HCT116 (cell line): ENCODE data around the gene STARD4. TPM values are rescaled to one million over a fixed set of nuclear protein-coding genes. Genes with fewer than 3 reads are reported as not detected.

Source experiments
- ATAC-seq: fragments of 200-7000 bp; cut with Tn5 transposase; 2 replicates; pipeline ENCODE4 v1.9.1; 2020; ENCODE audit warnings: mild to moderate bottlenecking, moderate library complexity
- BruUV-seq: library from RNA; stranded (reverse); fragments of 400-500 nt; replicated peaks from 2 replicates; lab custom pipeline; 2021; lab: Mats Ljungman, UMichigan
- CTCF ChIA-PET: fragments of 300-600 bp; sonication (Branson Sonifier 250); formaldehyde crosslinking; loops from one replicate; lab custom pipeline; 2021; ENCODE audit warnings: antibody characterized with exemption; lab: Charles Lee
- POLR2A ChIA-PET: fragments of 300-600, 350-600 bp; sonication (Branson Sonifier 250); formaldehyde crosslinking; loops from one replicate; lab custom pipeline; 2021; ENCODE audit warnings: antibody characterized with exemption; lab: Charles Lee
- RAD21 ChIA-PET, 2 experiments: fragments of 300-600 bp; sonication (Branson Sonifier 250); formaldehyde crosslinking; loops; one replicate each; lab custom pipeline; 2023; ENCODE audit warnings: low total read pairs in 2 of 2; ENCODE audit not compliant: uncharacterized antibody in 2 of 2, unreplicated experiment in 2 of 2, low non-redundant PET in 1 of 2; lab: Charles Lee
- DNase-seq: peaks from one replicate; pipeline ENCODE4 v3.0.0-alpha.2; 2010; ENCODE audit warnings: low read depth, low spot score
- H2AFZ ChIP-seq: fragments of 200-600 bp; shearing (Covaris generic), sonication (generic); 2 replicates; pipeline ENCODE4 v1.6.1; 2017; ENCODE audit warnings: low read depth, mixed run types, mixed read lengths, antibody characterized with exemption, low read length; ENCODE audit not compliant: poor library complexity, severe bottlenecking
- H3K27ac ChIP-seq: 2 replicates; pipeline ENCODE4 v1.5.1; 2012; ENCODE audit warnings: low read depth, low read length
- H3K27me3 ChIP-seq: fragments of 200-600 bp; sonication (generic); 2 replicates; pipeline ENCODE4 v1.6.1; 2016; ENCODE audit warnings: mixed run types, low read length, mixed read lengths; ENCODE audit not compliant: insufficient read depth
- H3K36me3 ChIP-seq, 2 experiments: fragments of 200-500 bp in 1 of 2; fragments of 200-600 bp in 1 of 2; sonication (Bioruptor generic) in 1 of 2; sonication (generic) in 1 of 2; 2 replicates each; pipeline versions ENCODE4 v1.5.1 to v1.6.1; 2014 to 2016; ENCODE audit warnings: low read length in 2 of 2, inconsistent platforms in 1 of 2, mixed read lengths in 1 of 2, mixed run types in 1 of 2; ENCODE audit not compliant: insufficient read depth in 2 of 2, control insufficient read depth in 1 of 2
- H3K4me1 ChIP-seq, 2 experiments: fragments of 200-600 bp in 1 of 2; sonication (generic) in 1 of 2; 2 replicates each; pipeline versions ENCODE4 v1.5.1 to v1.6.1; 2012 to 2017; ENCODE audit warnings: low read length in 2 of 2, inconsistent platforms in 1 of 2, mild to moderate bottlenecking in 1 of 2, mixed read lengths in 1 of 2, mixed run types in 1 of 2, moderate library complexity in 1 of 2; ENCODE audit not compliant: insufficient read depth in 2 of 2, control insufficient read depth in 1 of 2
- H3K4me2 ChIP-seq: fragments of 200-600 bp; sonication (generic); 2 replicates; pipeline ENCODE4 v1.6.1; 2017; ENCODE audit warnings: mixed run types, low read length, mixed read lengths
- H3K4me3 ChIP-seq, 2 experiments: fragments of 200-600 bp in 1 of 2; sonication (generic) in 1 of 2; replicated peaks in 1 of 2; 2 replicates each; pipeline ENCODE4 v1.5.1; 2011 to 2016; ENCODE audit warnings: low read length in 2 of 2, control low read depth in 1 of 2, low read depth in 1 of 2, mild to moderate bottlenecking in 1 of 2, mixed read lengths in 1 of 2, mixed run types in 1 of 2
- H3K79me2 ChIP-seq: fragments of 200-600 bp; sonication (generic); 2 replicates; pipeline ENCODE4 v1.6.1; 2017; ENCODE audit warnings: mild to moderate bottlenecking, mixed run types, low read length, moderate library complexity, mixed read lengths; ENCODE audit not compliant: insufficient read depth
- H3K9ac ChIP-seq: fragments of 200-600 bp; sonication (generic); 2 replicates; pipeline ENCODE4 v1.6.1; 2016; ENCODE audit warnings: low read length, mixed read lengths
- H3K9me2 ChIP-seq: fragments of 200-600 bp; sonication (generic), shearing (Covaris generic); 2 replicates; pipeline ENCODE4 v1.6.1; 2017; ENCODE audit warnings: mixed run types, mild to moderate bottlenecking, moderate library complexity; ENCODE audit not compliant: insufficient read depth
- H3K9me3 ChIP-seq, 2 experiments: fragments of 200-500 bp in 1 of 2; fragments of 200-600 bp in 1 of 2; sonication (Bioruptor generic) in 1 of 2; sonication (generic) in 1 of 2; 2 replicates each; pipeline ENCODE4 v1.6.1; 2014 to 2017; ENCODE audit warnings: low read length in 2 of 2, mixed read lengths in 2 of 2, inconsistent platforms in 1 of 2, low read depth in 1 of 2, mild to moderate bottlenecking in 1 of 2, mixed run types in 1 of 2, moderate library complexity in 1 of 2; ENCODE audit not compliant: control insufficient read depth in 1 of 2, insufficient read depth in 1 of 2
- H4K20me1 ChIP-seq: fragments of 200-600 bp; sonication (generic), shearing (Covaris generic); 2 replicates; pipeline ENCODE4 v1.6.1; 2017; ENCODE audit warnings: mixed run types, mild to moderate bottlenecking, moderate library complexity; ENCODE audit not compliant: insufficient read depth
- CBX3 ChIP-seq: IDR thresholded peaks from 2 replicates; pipeline ENCODE4 v1.6.1; 2012; ENCODE audit warnings: low read depth
- EGR1 ChIP-seq: IDR thresholded peaks from 2 replicates; pipeline ENCODE4 v1.6.1; 2012; ENCODE audit warnings: low read depth
- ELF1 ChIP-seq: IDR thresholded peaks from 2 replicates; pipeline ENCODE4 v1.6.1; 2012; ENCODE audit warnings: low read depth, borderline replicate concordance
- EZH2 ChIP-seq: fragments of 200-600 bp; sonication (generic); IDR thresholded peaks from 2 replicates; pipeline ENCODE4 v1.6.1; 2017; ENCODE audit warnings: antibody characterized with exemption, mixed run types
- EZH2phosphoT487 ChIP-seq: fragments of 200-600 bp; IDR thresholded peaks from 2 replicates; pipeline ENCODE4 v1.6.1; 2018; ENCODE audit warnings: antibody characterized with exemption, borderline replicate concordance
- FOSL1 ChIP-seq: IDR thresholded peaks from 2 replicates; pipeline ENCODE4 v1.6.1; 2012; ENCODE audit warnings: low read depth
- JUND ChIP-seq: IDR thresholded peaks from 2 replicates; pipeline ENCODE4 v1.6.1; 2012
- POLR2A ChIP-seq: IDR thresholded peaks from 2 replicates; pipeline ENCODE4 v1.7.0; 2011; ENCODE audit warnings: borderline replicate concordance; ENCODE audit not compliant: insufficient read depth, insufficient read length; ENCODE audit errors: extremely low read depth
- POLR2AphosphoS5 ChIP-seq: IDR thresholded peaks from 2 replicates; pipeline ENCODE4 v1.6.1; 2011; ENCODE audit warnings: mild to moderate bottlenecking, low read depth, low read length, moderate library complexity
- SRF ChIP-seq: IDR thresholded peaks from 2 replicates; pipeline ENCODE4 v1.6.1; 2012; ENCODE audit warnings: low read depth
- TCF7L2 ChIP-seq: IDR thresholded peaks from 2 replicates; pipeline ENCODE4 v1.7.0; 2011; ENCODE audit warnings: borderline replicate concordance, inconsistent platforms; ENCODE audit not compliant: insufficient read depth, insufficient read length; ENCODE audit errors: extremely low read depth
- YY1 ChIP-seq: IDR thresholded peaks from 2 replicates; pipeline ENCODE4 v1.6.1; 2011; ENCODE audit warnings: low read length, low read depth, moderate library complexity, mild to moderate bottlenecking; ENCODE audit not compliant: insufficient replicate concordance; ENCODE audit errors: extremely low read depth
- ZFX ChIP-seq: fragments of 450-650 bp; IDR thresholded peaks from 2 replicates; pipeline ENCODE4 v1.6.1; 2017
- intact Hi-C: fragments of 100-400 bp; cut with micrococcal nuclease; formaldehyde crosslinking; loops from 2 replicates; pipeline ENCODE4 v1.10.0; 2022
- total RNA-seq: library from RNA; stranded (reverse); gene quantifications from one replicate; pipeline ENCODE4 v1.2.1, GENCODE V29; 2021; ENCODE audit not compliant: unreplicated experiment
- TF ChIP-seq, protein P1 (sequence below): IDR thresholded peaks from 2 replicates; pipeline ENCODE4 v1.6.1; 2011; ENCODE audit warnings: mild to moderate bottlenecking, low read length, moderate library complexity; ENCODE audit not compliant: insufficient replicate concordance; ENCODE audit errors: extremely low read depth
- TF ChIP-seq, protein P2 (sequence below): IDR thresholded peaks from 2 replicates; pipeline ENCODE4 v1.6.1; 2012; ENCODE audit warnings: low read depth
- TF ChIP-seq, protein P3 (sequence below): IDR thresholded peaks from 2 replicates; pipeline ENCODE4 v1.6.1; 2012

STARD4 gene
- total RNA-seq, 1 experiment from 2014 or later = 44.3 TPM

DNA sequence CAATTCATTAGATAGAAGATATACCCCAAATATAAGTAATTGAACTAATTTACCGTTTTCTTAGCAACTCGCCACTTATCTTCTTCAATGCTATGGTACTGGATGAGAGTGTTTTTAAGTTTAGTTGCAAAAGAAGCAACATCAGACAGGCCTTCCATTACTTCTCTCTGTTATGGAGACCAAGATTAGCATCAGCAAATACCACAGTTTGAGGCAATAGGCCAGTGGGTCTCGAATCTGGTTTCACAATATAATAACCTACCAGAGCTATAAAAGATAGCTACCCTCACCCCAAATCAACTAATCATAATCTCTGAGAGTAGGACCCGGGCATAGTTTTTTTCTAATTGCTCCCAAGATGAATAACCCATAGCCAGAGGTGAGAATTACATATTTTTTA lies 5.1 kb downstream of the STARD4 start:
- Histone ChIP-seq H3K4me3 (no peak overlapping the region), H3K79me2 (peaks cover 48% of the 10 kb centered on the region; the same call in 1 of the 2 replicates), H3K36me3 (peaks cover 0 to 4% of the 10 kb centered on the region in 2 experiments; a peak in 1 of 4 replicates), H4K20me1 (no peaks in the 10 kb centered on the region), H3K9me2 (no peaks in the 10 kb centered on the region), H3K9ac (no peak overlapping the region), H3K4me2 (no peak overlapping the region), H3K4me1 (peaks cover 8 to 11% of the 10 kb centered on the region in 2 experiments), H3K27ac (no peak overlapping the region), H3K27me3 (no peaks in the 10 kb centered on the region), H2AFZ (no peak overlapping the region), H3K9me3 (no peaks in the 10 kb centered on the region)
- intact Hi-C loops = no loop called here
- no peak for DNase-seq
- ChIA-PET RAD21 (no interaction called here), CTCF (interaction anchor here (1.2 kb wide), 1 partner anchor 24 kb away, joined by 3 read pairs; no protein-coding TSS in a partner anchor), POLR2A (no interaction called here)
- BruUV-seq = no TSS peak
- ATAC-seq = no peak
- TF ChIP-seq EGR1 = no peak
- TF ChIP-seq EZH2phosphoT487 = no peak
- TF ChIP-seq, protein P1, sequence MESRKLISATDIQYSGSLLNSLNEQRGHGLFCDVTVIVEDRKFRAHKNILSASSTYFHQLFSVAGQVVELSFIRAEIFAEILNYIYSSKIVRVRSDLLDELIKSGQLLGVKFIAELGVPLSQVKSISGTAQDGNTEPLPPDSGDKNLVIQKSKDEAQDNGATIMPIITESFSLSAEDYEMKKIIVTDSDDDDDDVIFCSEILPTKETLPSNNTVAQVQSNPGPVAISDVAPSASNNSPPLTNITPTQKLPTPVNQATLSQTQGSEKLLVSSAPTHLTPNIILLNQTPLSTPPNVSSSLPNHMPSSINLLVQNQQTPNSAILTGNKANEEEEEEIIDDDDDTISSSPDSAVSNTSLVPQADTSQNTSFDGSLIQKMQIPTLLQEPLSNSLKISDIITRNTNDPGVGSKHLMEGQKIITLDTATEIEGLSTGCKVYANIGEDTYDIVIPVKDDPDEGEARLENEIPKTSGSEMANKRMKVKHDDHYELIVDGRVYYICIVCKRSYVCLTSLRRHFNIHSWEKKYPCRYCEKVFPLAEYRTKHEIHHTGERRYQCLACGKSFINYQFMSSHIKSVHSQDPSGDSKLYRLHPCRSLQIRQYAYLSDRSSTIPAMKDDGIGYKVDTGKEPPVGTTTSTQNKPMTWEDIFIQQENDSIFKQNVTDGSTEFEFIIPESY = no peak
- TF ChIP-seq EZH2 = no peak
- TF ChIP-seq ELF1 = no peak

DNA sequence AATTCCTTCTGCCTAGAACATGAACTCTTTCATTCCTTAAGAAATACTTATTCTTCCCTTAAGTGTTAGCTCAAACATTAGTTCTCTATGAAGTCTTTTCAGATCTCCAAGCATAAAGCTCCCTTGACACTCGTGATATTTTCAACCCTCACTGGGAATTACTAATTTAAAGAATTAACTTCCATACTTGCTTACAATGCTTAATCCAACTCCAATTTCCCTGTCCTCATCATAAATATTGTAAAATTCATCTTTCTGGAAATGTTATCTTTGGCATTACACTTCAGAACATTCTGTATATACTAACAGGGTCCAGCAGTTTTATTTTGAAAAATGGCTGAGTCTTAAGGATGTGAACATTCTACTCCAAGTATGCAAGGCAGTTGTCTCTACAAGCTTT lies 7.2 kb downstream of the STARD4 start:
- peaks cover 35% of the 10 kb centered on the region; the same call in 1 of the 2 replicates for H3K79me2 ChIP-seq
- RAD21 ChIA-PET = no interaction called here
- ATAC-seq (no peak), DNase-seq (no peak)
- H3K9me3 ChIP-seq = no peaks in the 10 kb centered on the region
- H4K20me1 ChIP-seq = no peaks in the 10 kb centered on the region
- intact Hi-C loops = no loop called here
- no peak overlapping the region for H3K9ac ChIP-seq
- H2AFZ ChIP-seq = no peak overlapping the region
- POLR2A ChIA-PET = no interaction called here
- no peak overlapping the region for H3K27ac ChIP-seq
- H3K27me3 ChIP-seq = no peaks in the 10 kb centered on the region
- no peaks in the 10 kb centered on the region; a peak in 1 of 4 replicates for H3K4me1 ChIP-seq
- no TSS peak for BruUV-seq
- CTCF ChIA-PET = no interaction called here
- H3K4me2 ChIP-seq = no peak overlapping the region
- H3K9me2 ChIP-seq = no peaks in the 10 kb centered on the region
- H3K36me3 ChIP-seq = peaks cover 3 to 4% of the 10 kb centered on the region in 2 experiments; a peak in 2 of 4 replicates
- H3K4me3 ChIP-seq = no peak overlapping the region
- TF ChIP-seq, protein P2, sequence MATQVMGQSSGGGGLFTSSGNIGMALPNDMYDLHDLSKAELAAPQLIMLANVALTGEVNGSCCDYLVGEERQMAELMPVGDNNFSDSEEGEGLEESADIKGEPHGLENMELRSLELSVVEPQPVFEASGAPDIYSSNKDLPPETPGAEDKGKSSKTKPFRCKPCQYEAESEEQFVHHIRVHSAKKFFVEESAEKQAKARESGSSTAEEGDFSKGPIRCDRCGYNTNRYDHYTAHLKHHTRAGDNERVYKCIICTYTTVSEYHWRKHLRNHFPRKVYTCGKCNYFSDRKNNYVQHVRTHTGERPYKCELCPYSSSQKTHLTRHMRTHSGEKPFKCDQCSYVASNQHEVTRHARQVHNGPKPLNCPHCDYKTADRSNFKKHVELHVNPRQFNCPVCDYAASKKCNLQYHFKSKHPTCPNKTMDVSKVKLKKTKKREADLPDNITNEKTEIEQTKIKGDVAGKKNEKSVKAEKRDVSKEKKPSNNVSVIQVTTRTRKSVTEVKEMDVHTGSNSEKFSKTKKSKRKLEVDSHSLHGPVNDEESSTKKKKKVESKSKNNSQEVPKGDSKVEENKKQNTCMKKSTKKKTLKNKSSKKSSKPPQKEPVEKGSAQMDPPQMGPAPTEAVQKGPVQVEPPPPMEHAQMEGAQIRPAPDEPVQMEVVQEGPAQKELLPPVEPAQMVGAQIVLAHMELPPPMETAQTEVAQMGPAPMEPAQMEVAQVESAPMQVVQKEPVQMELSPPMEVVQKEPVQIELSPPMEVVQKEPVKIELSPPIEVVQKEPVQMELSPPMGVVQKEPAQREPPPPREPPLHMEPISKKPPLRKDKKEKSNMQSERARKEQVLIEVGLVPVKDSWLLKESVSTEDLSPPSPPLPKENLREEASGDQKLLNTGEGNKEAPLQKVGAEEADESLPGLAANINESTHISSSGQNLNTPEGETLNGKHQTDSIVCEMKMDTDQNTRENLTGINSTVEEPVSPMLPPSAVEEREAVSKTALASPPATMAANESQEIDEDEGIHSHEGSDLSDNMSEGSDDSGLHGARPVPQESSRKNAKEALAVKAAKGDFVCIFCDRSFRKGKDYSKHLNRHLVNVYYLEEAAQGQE = no peak
- TF ChIP-seq FOSL1 = no peak
- no peak for TF ChIP-seq POLR2AphosphoS5
- TF ChIP-seq, protein P3, sequence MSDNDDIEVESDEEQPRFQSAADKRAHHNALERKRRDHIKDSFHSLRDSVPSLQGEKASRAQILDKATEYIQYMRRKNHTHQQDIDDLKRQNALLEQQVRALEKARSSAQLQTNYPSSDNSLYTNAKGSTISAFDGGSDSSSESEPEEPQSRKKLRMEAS = no peak
- TF ChIP-seq POLR2A = no peak
- TF ChIP-seq SRF = no peak
- TF ChIP-seq YY1 = no peak
- TF ChIP-seq CBX3 = no peak
- TF ChIP-seq TCF7L2 = no peak
- no peak for TF ChIP-seq JUND
- no peak for TF ChIP-seq ZFX
- TF ChIP-seq ELF1 = no peak
